Limb (tissue), 2 donors: ENCODE results near the gene TRPV6.

Experiments
- DNase-seq, 2 donors: peaks; one replicate each; pipeline ENCODE4 v3.0.0-alpha.2; 2016; ENCODE audit errors: extremely low spot score in 2 of 2

Gene TRPV6

GRCh38 chr7:142854372-142855113 lies 31.0 kb downstream of the TRPV6 start, which contains the start of gene EPHB6:
EPHB6 (plus strand) TSS chr7:142855076; CDS start chr7:142863228, 8,152 bp downstream.
- DNase-seq, result peak; percentile 66 to 84

GRCh38 chr7:142853739-142854371 lies 31.7 kb downstream of the TRPV6 start:
- DNase-seq, result peak; percentile 79 to 83

- DNase-seq, result no peak
Measured at GRCh38 chr7:142851919-142852318, 33.6 kb downstream of the TRPV6 start.

- no peak for DNase-seq
Measured at GRCh38 chr7:142851269-142851668, 34.3 kb downstream of the TRPV6 start.

GRCh38 chr7:142847353-142847752 lies 38.2 kb downstream of the TRPV6 start:
- DNase-seq, result no peak

- DNase-seq, result no peak
Measured at GRCh38 chr7:142842251-142842766, 43.2 kb downstream of the TRPV6 start.

GRCh38 chr7:142838461-142839213 lies 46.9 kb downstream of the TRPV6 start:
- no peak for DNase-seq

GRCh38 chr7:142836426-142836825 lies 49.1 kb downstream of the TRPV6 start:
- no peak for DNase-seq

GRCh38 chr7:142835487-142835886 lies 50.1 kb downstream of the TRPV6 start:
- no peak for DNase-seq

- DNase-seq, result no peak
Measured at GRCh38 chr7:142833174-142834048, 52.1 kb downstream of the TRPV6 start.

GRCh38 chr7:142832417-142832816 lies 53.1 kb downstream of the TRPV6 start:
- no peak for DNase-seq

GRCh38 chr7:142827951-142828500 lies 57.5 kb downstream of the TRPV6 start:
- no peak for DNase-seq

GRCh38 chr7:142822714-142823113 lies 62.8 kb downstream of the TRPV6 start:
- DNase-seq, result no peak
